AG10803 (cell line): ENCODE measurements around the gene NRN1L.
"Not testable (repeated sequence)": the region's sequence is repeated elsewhere in the genome, so short reads cannot be mapped to it uniquely, and the experiment has no call there.

ENCODE experiments used
- DNase-seq: peaks from one replicate; pipeline ENCODE4 v3.0.0; 2010; ENCODE audit warnings: low read depth
- H3K4me3 ChIP-seq: 2 replicates; pipeline ENCODE4 v1.5.1; 2011; ENCODE audit warnings: mild to moderate bottlenecking, low read length, control low read depth
- CTCF ChIP-seq: conservative IDR thresholded peaks from 2 replicates; pipeline ENCODE4 v1.5.1; 2011; ENCODE audit warnings: mild to moderate bottlenecking, low read length, control low read depth, inconsistent platforms

Gene NRN1L

GRCh38 chr16:67861877-67862276 is 22.8 kb upstream of the NRN1L start:
- H3K4me3 ChIP-seq: no peak overlapping the region
- DNase-seq: no peak
- TF ChIP-seq CTCF: no peak

- no peak overlapping the region for H3K4me3 ChIP-seq
- no peak for TF ChIP-seq CTCF
- DNase-seq: peak; percentile 50
Observed at GRCh38 chr16:67862623-67863583, 21.8 kb upstream of the NRN1L start.

- DNase-seq: not testable (repeated sequence)
Observed at GRCh38 chr16:67864044-67864443, 20.6 kb upstream of the NRN1L start.

GRCh38 chr16:67864594-67864993 is 20.1 kb upstream of the NRN1L start:
- no peak for DNase-seq
- no peak for TF ChIP-seq CTCF
- no peak overlapping the region for H3K4me3 ChIP-seq

More at GRCh38 chr16:67864044-67864443, 20.6 kb upstream of the NRN1L start:
- H3K4me3 ChIP-seq: not testable (repeated sequence)

- peak; percentile 50 for TF ChIP-seq CTCF
- DNase-seq: peak; percentile 40
- H3K4me3 ChIP-seq: no peak overlapping the region
Observed at GRCh38 chr16:67865318-67865717, 19.4 kb upstream of the NRN1L start.

GRCh38 chr16:67868290-67868689 is 16.4 kb upstream of the NRN1L start:
- H3K4me3 ChIP-seq: no peak overlapping the region
- no peak for DNase-seq
- no peak for TF ChIP-seq CTCF

- H3K4me3 ChIP-seq: no peak overlapping the region
- TF ChIP-seq CTCF: no peak
- no peak for DNase-seq
Observed at GRCh38 chr16:67869653-67870052, 15.0 kb upstream of the NRN1L start.
